Mononuclear cell (primary cell): Measurements from ENCODE around the gene ZDHHC22. TPM values are rescaled to one million over a fixed set of nuclear protein-coding genes. Genes with fewer than 3 reads are reported as not detected.

ENCODE experiments used
- H3K27me3 ChIP-seq: 2 replicates; pipeline ENCODE4 v1.6.0; 2011; ENCODE audit warnings: low read length, control low read depth; ENCODE audit not compliant: insufficient read depth
- H3K4me1 ChIP-seq: 2 replicates; pipeline ENCODE4 v1.5.1; 2011; ENCODE audit warnings: mild to moderate bottlenecking, low read length, control low read depth; ENCODE audit not compliant: insufficient read depth
- H3K4me3 ChIP-seq: 2 replicates; pipeline ENCODE4 v1.5.1; 2011; ENCODE audit warnings: mild to moderate bottlenecking, low read length, moderate library complexity
- H3K9me3 ChIP-seq: 2 replicates; pipeline ENCODE4 v1.5.1; 2011; ENCODE audit warnings: low read depth, mild to moderate bottlenecking, control low read depth, low read length
- total RNA-seq: library from RNA; depleted of rRNA; stranded (reverse); fragments of >200 nt; gene quantifications from one replicate; pipeline ENCODE4 v1.2.3, GENCODE V29; 2012

Gene ZDHHC22
- total RNA-seq, 1 donor = not detected

GRCh38 chr14:77092676-77093075, 48.9 kb downstream of the ZDHHC22 start:
- Histone ChIP-seq H3K4me1 (peaks cover 9% of the 10 kb centered on the region), H3K9me3 (peaks cover 6% of the 10 kb centered on the region), H3K27me3 (no peaks in the 10 kb centered on the region), H3K4me3 (no peak overlapping the region)

GRCh38 chr14:77091518-77091917, 50.1 kb downstream of the ZDHHC22 start:
- Histone ChIP-seq H3K27me3 (no peaks in the 10 kb centered on the region), H3K4me1 (peaks cover under 1% of the 10 kb centered on the region), H3K9me3 (peaks cover 6% of the 10 kb centered on the region), H3K4me3 (no peak overlapping the region)

- H3K4me3 ChIP-seq = no peak overlapping the region
- H3K27me3 ChIP-seq = no peaks in the 10 kb centered on the region
- H3K9me3 ChIP-seq = peaks cover 6% of the 10 kb centered on the region
- H3K4me1 ChIP-seq = no peaks in the 10 kb centered on the region
These were observed 52.9 kb downstream of the ZDHHC22 start for GRCh38 chr14:77088645-77089044.

DNA sequence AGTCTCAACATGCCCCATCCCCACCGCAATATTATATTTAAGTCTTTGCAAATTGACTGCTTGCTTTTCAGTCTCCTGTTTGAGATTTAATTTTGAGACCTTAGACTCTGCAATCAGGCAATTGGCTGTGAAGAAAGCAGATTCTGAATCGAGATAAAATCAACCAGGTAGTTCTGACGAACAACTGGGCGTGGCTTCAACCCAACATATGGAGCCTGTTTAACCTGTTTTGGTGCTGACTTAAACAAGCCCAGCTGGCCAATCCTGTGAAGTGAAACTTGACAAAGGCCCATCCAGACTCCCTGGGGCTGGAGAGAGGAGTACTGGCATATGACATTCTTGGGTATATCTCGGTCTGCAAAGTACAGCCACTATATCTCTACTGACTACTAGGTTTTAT, 53.4 kb downstream of the ZDHHC22 start:
- Histone ChIP-seq H3K27me3 (no peaks in the 10 kb centered on the region), H3K4me1 (no peaks in the 10 kb centered on the region), H3K4me3 (no peak overlapping the region), H3K9me3 (peaks cover 6% of the 10 kb centered on the region)

GRCh38 chr14:77087631-77088030, 54.0 kb downstream of the ZDHHC22 start:
- no peaks in the 10 kb centered on the region for H3K27me3 ChIP-seq

GRCh38 chr14:77086951-77087350, 54.6 kb downstream of the ZDHHC22 start:
- H3K9me3 ChIP-seq = peaks cover 6% of the 10 kb centered on the region

More at GRCh38 chr14:77087631-77088030, 54.0 kb downstream of the ZDHHC22 start:
- Histone ChIP-seq H3K9me3 (peaks cover 6% of the 10 kb centered on the region), H3K4me1 (no peaks in the 10 kb centered on the region), H3K4me3 (no peak overlapping the region)

DNA sequence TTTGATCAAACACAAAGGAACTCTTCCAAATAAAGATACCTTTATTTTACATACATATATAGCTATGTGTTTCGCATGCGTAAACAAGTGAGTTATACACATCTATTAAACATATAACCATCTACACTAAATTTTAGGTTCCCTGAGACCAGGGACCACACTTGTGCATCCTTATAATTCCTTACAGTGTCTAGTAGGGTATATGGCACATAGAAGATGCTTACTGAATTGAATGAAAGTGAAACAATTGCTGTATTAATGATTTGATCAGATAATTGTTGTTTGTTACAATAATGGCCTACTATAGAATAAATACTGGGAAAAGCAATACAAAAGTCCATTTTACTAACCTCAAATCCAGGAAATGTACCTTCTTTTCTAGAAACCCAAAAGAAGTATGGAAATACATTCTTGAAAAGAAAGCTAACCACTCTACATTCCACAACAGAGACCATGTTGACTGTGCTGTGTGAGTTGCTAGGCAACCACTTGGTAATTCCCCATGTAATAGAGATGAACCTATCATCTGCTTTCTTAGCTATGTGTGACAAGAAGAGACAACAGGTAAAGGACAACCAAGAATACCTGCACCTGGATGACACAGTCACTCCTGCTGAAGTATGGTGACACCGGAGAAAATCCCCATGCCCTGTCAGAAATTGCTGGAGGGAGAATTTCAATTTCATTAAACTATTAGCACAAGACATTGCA, 55.4 kb downstream of the ZDHHC22 start:
- no peak overlapping the region for H3K4me3 ChIP-seq
- H3K9me3 ChIP-seq = peaks cover 3% of the 10 kb centered on the region
- no peaks in the 10 kb centered on the region for H3K27me3 ChIP-seq
- no peaks in the 10 kb centered on the region for H3K4me1 ChIP-seq

More at GRCh38 chr14:77086951-77087350, 54.6 kb downstream of the ZDHHC22 start:
- Histone ChIP-seq H3K4me3 (no peak overlapping the region), H3K27me3 (no peaks in the 10 kb centered on the region), H3K4me1 (no peaks in the 10 kb centered on the region)

- Histone ChIP-seq H3K4me3 (no peak overlapping the region), H3K4me1 (no peaks in the 10 kb centered on the region), H3K27me3 (no peaks in the 10 kb centered on the region), H3K9me3 (no peaks in the 10 kb centered on the region)
These were observed 56.1 kb downstream of the ZDHHC22 start for GRCh38 chr14:77085538-77085937.

DNA sequence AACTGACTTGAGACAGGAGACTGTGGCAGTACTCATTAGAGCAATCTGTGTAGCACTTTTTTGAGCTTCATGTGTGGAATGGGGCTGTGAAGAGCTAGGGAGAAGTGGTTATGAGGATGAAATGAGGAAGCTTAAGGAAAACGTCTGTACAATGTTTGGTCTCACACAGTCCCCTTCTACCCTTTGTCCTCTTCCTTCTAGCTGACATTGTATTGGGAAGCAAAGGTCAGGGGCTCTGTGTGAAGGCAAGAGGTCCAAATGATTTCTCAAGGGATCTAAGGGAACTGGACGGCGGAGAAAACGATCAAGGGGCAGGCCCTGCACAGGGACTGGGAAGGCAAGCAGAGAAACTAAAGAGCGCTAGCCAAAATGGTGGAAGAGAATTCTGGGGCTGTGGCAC, 56.6 kb downstream of the ZDHHC22 start:
- no peak overlapping the region for H3K4me3 ChIP-seq
- H3K9me3 ChIP-seq = no peaks in the 10 kb centered on the region
- H3K4me1 ChIP-seq = no peaks in the 10 kb centered on the region
- no peaks in the 10 kb centered on the region for H3K27me3 ChIP-seq

GRCh38 chr14:77083082-77083481, 58.5 kb downstream of the ZDHHC22 start:
- no peak overlapping the region for H3K4me3 ChIP-seq
- no peaks in the 10 kb centered on the region for H3K4me1 ChIP-seq
- no peaks in the 10 kb centered on the region for H3K9me3 ChIP-seq
- H3K27me3 ChIP-seq = no peaks in the 10 kb centered on the region

DNA sequence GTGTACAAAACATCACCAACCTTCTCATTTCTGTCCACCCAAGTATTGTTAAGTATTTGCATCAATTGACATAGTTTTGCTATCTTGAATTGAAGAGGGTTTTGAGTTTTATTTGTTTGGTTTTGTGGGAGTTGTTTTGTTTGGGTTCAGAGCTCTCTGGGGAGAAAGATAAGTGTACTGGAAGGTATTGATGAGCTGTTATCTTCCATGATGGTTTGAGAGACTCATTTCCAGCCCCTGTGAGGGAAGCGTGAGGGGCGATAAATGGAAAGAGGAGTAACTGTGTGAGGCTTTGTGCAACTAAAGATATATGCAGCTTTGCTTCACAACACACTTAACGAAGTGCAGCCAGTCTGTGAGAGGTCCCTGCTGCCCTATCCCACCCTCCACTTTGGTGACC, 59.2 kb downstream of the ZDHHC22 start:
- no peaks in the 10 kb centered on the region for H3K9me3 ChIP-seq
- no peaks in the 10 kb centered on the region for H3K27me3 ChIP-seq
- H3K4me3 ChIP-seq = no peak overlapping the region

More for the DNA sequence above, 59.2 kb downstream of the ZDHHC22 start:
- H3K4me1 ChIP-seq = no peaks in the 10 kb centered on the region

Other genes with a start within 250 kb of the ZDHHC22 start
- 36.1 TPM for gene IRF2BPL, start 113.1 kb downstream of the ZDHHC22 start, total RNA-seq
- 10.9 TPM for gene CIPC, start 43.5 kb downstream of the ZDHHC22 start, total RNA-seq
- gene TMEM63C, start 40.0 kb upstream of the ZDHHC22 start, total RNA-seq = 1.4 TPM
- gene NGB, start 129.4 kb upstream of the ZDHHC22 start, total RNA-seq = not detected
- 2.8 TPM for gene POMT2, start 179.1 kb upstream of the ZDHHC22 start, total RNA-seq
- 6.3 TPM for gene GSTZ1, start 179.2 kb upstream of the ZDHHC22 start, total RNA-seq
- 13.2 TPM for gene TMED8, start 235.3 kb upstream of the ZDHHC22 start, total RNA-seq
- gene SAMD15, start 235.6 kb upstream of the ZDHHC22 start, total RNA-seq = 0.21 TPM